GM20000 (cell line): Measurements from ENCODE around the gene RBBP8NL.

Source experiments
- DNase-seq: peaks from one replicate; pipeline ENCODE4 v3.0.0; 2012; ENCODE audit warnings: low spot score
- TF ChIP-seq, protein P1 (sequence below): IDR thresholded peaks from 2 replicates; pipeline ENCODE4 v1.5.1; 2012; ENCODE audit warnings: mild to moderate bottlenecking, control low read depth; ENCODE audit errors: extremely low read depth, missing control alignments

Gene RBBP8NL

DNA sequence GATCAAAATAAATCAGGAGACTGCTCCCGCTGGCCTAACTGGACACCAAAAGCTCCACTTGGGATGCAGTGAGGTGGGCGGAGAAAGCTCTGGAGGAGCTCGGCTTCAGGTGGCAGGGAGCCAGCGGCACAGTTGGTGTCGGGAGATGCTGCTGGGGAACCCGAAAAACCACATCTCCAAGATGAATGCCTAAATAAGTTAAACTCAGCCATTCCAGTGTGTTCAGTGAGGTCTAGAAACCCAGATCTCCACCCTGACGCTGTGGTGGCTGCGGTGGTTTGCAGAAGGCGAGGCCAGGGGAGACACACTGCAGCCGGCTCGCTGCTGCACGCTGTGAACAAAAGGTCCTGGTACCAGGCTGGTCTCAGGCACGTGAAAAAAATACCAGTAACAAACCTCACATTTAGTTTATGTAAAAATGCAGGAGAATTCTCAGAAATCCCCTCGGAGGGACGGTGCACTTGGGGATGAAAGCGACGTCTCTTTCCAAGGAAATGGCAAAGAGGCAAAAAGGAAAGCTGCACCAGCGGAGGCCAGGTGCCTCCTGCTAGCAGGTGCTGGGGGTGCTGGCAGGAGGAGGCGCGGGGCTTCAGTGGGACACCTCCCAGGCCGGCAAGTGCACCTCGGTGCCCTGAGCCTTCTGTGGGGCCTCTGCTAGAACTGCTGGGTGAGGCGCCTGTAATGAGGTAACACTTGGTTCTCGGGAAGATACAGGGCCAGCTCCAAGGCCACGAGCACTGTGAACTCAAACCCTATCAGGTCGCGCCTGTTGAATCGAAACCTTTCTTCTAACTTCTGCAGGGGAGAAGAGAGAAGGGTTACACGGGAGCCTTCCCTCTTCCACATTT, 36.8 kb downstream of the RBBP8NL start:
- TF ChIP-seq, protein P1, sequence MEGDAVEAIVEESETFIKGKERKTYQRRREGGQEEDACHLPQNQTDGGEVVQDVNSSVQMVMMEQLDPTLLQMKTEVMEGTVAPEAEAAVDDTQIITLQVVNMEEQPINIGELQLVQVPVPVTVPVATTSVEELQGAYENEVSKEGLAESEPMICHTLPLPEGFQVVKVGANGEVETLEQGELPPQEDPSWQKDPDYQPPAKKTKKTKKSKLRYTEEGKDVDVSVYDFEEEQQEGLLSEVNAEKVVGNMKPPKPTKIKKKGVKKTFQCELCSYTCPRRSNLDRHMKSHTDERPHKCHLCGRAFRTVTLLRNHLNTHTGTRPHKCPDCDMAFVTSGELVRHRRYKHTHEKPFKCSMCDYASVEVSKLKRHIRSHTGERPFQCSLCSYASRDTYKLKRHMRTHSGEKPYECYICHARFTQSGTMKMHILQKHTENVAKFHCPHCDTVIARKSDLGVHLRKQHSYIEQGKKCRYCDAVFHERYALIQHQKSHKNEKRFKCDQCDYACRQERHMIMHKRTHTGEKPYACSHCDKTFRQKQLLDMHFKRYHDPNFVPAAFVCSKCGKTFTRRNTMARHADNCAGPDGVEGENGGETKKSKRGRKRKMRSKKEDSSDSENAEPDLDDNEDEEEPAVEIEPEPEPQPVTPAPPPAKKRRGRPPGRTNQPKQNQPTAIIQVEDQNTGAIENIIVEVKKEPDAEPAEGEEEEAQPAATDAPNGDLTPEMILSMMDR, result no peak
- no peak for DNase-seq

DNA sequence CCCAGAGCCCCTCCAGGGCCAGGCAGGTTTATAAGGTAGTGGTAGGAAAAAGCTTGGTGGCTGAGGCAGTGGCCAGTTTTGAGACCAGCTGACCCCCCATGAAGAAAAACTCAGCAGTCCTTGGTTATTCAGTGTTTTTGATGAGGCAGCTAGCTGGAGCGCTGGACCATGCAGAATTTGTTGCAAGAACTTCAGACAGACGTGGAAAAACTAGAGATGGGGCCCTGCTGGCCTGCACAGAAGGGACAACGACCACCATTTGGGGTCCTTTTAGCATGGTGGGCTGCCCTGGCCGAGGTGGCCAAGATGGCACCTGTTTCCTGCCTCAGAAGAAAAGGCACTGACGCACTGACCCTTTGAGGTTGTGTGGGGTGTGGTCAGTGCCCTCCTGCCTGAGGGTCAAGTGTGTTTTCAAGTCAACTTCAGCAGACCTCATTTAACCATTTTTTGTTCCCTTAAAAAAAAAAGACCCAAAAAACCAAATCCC, 37.7 kb downstream of the RBBP8NL start:
- DNase-seq, result no peak
- TF ChIP-seq, protein P1, result no peak

- TF ChIP-seq, protein P1, result no peak
- no peak for DNase-seq
These were observed 38.3 kb downstream of the RBBP8NL start for GRCh38 chr20:62388839-62389600.

DNA sequence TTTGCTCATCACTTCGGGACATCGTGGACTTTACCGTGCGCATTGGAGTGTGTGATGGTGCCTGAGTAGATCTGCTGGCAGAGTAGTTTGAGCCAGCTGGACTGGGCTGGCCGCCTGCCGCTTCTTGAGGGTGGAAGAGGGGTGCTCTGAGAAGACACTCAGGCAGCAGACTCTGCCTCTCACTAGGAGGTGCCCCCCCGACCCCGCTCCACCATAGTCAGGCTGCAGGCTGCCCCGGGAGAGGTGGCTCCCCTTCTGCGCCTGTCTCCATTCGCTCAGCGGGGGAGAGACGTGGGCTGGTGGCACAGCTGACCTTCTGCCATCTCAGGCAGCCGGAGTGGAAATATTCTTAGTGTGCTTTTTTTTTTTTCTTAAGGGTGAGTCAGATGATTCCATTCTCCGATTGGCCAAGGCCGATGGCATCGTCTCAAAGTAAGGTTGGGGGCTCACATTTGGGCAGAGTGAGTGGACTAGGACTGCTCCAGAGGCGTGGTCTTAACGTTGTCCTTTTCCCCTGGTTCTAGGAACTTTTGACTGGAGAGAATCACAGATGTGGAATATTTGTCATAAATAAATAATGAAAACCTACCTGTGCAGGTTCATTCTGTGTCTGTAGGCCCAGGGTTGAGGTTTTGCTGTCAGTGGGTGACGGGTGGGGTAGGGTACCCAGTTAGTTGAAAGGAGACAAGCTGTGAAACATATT, 39.3 kb downstream of the RBBP8NL start:
- DNase-seq, result no peak
- TF ChIP-seq, protein P1, result no peak

GRCh38 chr20:62387219-62387913, 40.0 kb downstream of the RBBP8NL start:
- TF ChIP-seq, protein P1, result no peak
- DNase-seq, result no peak

DNA sequence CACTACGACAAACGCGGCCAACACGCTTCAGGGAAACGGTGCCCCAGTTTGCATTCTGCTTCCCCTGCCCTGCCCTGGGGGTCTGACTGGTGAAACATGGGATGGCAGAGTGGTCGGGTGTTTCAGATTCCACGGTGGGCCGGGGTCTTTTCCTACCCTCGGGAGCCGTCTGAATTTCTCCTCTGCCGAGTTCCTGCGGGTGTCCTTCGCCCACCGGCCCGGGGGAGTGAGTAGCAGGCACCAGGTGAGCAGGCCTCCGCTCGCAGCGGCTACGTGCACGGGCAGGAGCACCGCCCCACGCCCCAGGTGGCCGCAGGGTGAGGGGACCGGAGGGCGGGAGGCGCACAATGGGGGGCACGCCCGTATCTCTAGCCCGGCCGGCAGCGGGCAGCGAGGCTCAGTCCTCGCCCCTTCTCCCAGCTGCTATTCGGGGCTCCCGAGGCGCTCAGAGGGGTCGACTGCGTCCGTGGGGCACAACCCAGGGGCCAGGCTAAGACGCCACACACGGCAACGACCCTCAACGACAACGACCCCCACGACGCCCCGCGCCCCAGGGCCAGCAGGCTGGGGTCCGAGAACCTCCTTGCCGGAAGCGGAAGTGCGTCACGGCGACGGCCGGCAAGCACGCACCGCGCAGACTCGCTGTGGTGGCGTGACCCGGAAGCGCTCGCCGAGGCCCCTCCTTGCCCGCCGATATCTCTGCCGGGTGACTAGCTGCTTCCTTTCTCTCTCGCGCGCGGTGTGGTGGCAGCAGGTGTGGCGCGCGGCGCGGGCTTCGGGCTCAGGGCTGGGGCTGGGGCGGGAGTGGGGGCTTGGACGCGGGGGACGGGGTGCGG, 40.7 kb downstream of the RBBP8NL start, which contains the start of gene RPS21:
RPS21 (plus strand) TSS at position 721 of the 836 bp plus-strand sequence. CDS start 236 bp downstream, outside the sequence.
- DNase-seq, result peak; percentile 97
- TF ChIP-seq, protein P1, result no peak
